GM21825 (cell line): Measurements from ENCODE around the gene IL3RA.
A peak's percentile ranks its signal among the peaks of the same experiment; 100 is the strongest.
"Not testable (repeated sequence)": the region's sequence is repeated elsewhere in the genome, so short reads cannot be mapped to it uniquely, and the experiment has no call there.

Experiments
- ATAC-seq: cut with Tn5 transposase; IDR thresholded peaks from one replicate; pipeline ENCODE4 v1.9.1; 2021; ENCODE audit warnings: mild to moderate bottlenecking, moderate library complexity; ENCODE audit not compliant: unreplicated experiment

Gene IL3RA

GRCh38 chrX:1336331-1336943 is at the start of gene IL3RA:
Gene IL3RA (plus strand): TSS chrX:1336785. CDS start chrX:1341766, 4,981 bp downstream.
- ATAC-seq = peak; percentile 52

- no peak for ATAC-seq
Observed at GRCh38 chrX:1289535-1289934, 47.0 kb upstream of the IL3RA start.

GRCh38 chrX:1291110-1291740 is 45.4 kb upstream of the IL3RA start:
- no peak for ATAC-seq

GRCh38 chrX:1292575-1293290 is 43.9 kb upstream of the IL3RA start:
- ATAC-seq = no peak

GRCh38 chrX:1294301-1295067 is 42.1 kb upstream of the IL3RA start:
- no peak for ATAC-seq

GRCh38 chrX:1295550-1295949 is 41.0 kb upstream of the IL3RA start:
- no peak for ATAC-seq

GRCh38 chrX:1297591-1297990 is 39.0 kb upstream of the IL3RA start:
- ATAC-seq = not testable (repeated sequence)

- no peak for ATAC-seq
Observed at GRCh38 chrX:1300449-1300848, 36.1 kb upstream of the IL3RA start.

GRCh38 chrX:1305411-1305810 is 31.2 kb upstream of the IL3RA start:
- ATAC-seq = no peak

GRCh38 chrX:1306909-1307625 is 29.5 kb upstream of the IL3RA start:
- ATAC-seq = no peak

- ATAC-seq = no peak
Observed at GRCh38 chrX:1307626-1308340, 28.8 kb upstream of the IL3RA start.

GRCh38 chrX:1308476-1308875 is 28.1 kb upstream of the IL3RA start:
- ATAC-seq = no peak

GRCh38 chrX:1308917-1309316 is 27.7 kb upstream of the IL3RA start:
- ATAC-seq = not testable (repeated sequence)

GRCh38 chrX:1313788-1314187 is 22.8 kb upstream of the IL3RA start:
- no peak for ATAC-seq

- ATAC-seq = no peak
Observed at GRCh38 chrX:1316527-1316926, 20.1 kb upstream of the IL3RA start.

GRCh38 chrX:1321674-1322073 is 14.9 kb upstream of the IL3RA start:
- no peak for ATAC-seq

GRCh38 chrX:1322393-1322792 is 14.2 kb upstream of the IL3RA start:
- no peak for ATAC-seq

- ATAC-seq = peak; percentile 75
Observed at GRCh38 chrX:1323315-1323714, 13.3 kb upstream of the IL3RA start.

- no peak for ATAC-seq
Observed at GRCh38 chrX:1325515-1326116, 11.0 kb upstream of the IL3RA start.
